GM06990 (cell line): ENCODE results near the gene TUBA3C.

Experiments
- DNase-seq: peaks from one replicate; pipeline ENCODE4 v3.0.0-alpha.2; 2011; ENCODE audit not compliant: insufficient read length; ENCODE audit errors: extremely low read depth
- H3K27me3 ChIP-seq: replicated peaks from 2 replicates; pipeline ENCODE4 v1.6.0; 2011; ENCODE audit warnings: low read length; ENCODE audit not compliant: control insufficient read depth, insufficient read depth
- H3K36me3 ChIP-seq: 2 replicates; pipeline ENCODE4 v1.5.1; 2011; ENCODE audit warnings: low read length; ENCODE audit not compliant: control insufficient read depth, insufficient read depth
- H3K4me3 ChIP-seq: replicated peaks from 2 replicates; pipeline ENCODE4 v1.5.1; 2011; ENCODE audit warnings: low read depth, mild to moderate bottlenecking, control low read depth, low read length
- TF ChIP-seq, protein P1 (sequence below): IDR thresholded peaks from 2 replicates; pipeline ENCODE4 v1.5.1; 2011; ENCODE audit warnings: low read length, control low read depth, mild to moderate bottlenecking, inconsistent platforms; ENCODE audit not compliant: insufficient read depth, poor library complexity, severe bottlenecking

Gene TUBA3C

DNA sequence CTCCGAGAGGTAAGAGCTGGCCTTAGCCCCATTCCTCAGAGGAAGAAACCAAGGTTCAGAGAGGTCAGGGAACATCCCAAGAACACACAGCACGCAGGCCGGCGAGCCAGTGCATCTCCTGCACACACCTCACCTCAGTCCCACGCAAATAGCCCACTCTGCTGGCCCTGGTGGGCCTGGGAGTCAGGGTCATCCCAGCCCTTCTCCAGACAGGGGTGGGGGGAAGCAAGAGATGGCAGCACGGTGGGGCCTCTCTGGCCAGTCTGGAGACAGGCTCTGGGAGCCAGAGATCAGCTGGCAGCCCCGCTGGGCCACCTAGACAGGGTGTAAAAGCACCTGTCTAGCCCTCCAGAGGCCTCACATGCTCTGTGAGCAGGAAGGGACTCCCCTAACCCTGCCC lies 26.8 kb downstream of the TUBA3C start:
- no peaks in the 10 kb centered on the region for H3K36me3 ChIP-seq
- H3K4me3 ChIP-seq, result no peak overlapping the region
- H3K27me3 ChIP-seq, result no peaks in the 10 kb centered on the region
- no peak for DNase-seq
- TF ChIP-seq, protein P1, sequence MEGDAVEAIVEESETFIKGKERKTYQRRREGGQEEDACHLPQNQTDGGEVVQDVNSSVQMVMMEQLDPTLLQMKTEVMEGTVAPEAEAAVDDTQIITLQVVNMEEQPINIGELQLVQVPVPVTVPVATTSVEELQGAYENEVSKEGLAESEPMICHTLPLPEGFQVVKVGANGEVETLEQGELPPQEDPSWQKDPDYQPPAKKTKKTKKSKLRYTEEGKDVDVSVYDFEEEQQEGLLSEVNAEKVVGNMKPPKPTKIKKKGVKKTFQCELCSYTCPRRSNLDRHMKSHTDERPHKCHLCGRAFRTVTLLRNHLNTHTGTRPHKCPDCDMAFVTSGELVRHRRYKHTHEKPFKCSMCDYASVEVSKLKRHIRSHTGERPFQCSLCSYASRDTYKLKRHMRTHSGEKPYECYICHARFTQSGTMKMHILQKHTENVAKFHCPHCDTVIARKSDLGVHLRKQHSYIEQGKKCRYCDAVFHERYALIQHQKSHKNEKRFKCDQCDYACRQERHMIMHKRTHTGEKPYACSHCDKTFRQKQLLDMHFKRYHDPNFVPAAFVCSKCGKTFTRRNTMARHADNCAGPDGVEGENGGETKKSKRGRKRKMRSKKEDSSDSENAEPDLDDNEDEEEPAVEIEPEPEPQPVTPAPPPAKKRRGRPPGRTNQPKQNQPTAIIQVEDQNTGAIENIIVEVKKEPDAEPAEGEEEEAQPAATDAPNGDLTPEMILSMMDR, result no peak

DNA sequence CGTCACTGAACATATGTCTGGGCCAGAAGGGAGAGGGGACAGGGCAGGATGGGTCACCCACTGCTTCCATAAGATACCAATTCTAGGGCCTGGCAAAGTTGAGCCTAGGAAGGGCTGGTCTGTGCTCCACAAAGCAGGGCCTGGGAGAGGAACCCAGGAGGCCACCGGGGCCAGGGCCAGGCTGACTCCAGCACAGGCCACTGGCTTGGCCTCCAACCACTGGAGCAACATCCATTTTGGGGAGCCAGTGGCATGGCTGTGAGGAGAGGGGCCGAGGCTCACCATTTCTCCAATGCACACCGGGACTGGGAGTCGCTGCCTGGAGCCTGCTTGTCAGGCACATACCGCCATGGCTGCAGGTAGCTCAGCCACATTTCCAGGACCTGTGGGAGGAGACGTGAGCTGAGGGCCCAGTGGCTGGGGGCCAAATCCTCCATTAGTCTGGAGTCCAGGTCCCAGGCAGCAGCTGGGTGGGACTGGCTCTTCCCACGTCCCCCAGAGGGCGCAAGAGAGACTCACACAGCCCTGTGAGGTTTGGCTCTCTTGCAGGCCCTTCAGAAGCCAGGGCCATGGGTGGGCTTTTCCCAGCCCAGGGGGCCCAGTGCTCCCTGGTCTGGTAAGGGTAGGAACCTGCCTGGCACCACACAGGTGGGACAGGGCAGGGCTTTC lies 27.7 kb downstream of the TUBA3C start:
- TF ChIP-seq, protein P1, result peak; percentile 12
- no peaks in the 10 kb centered on the region for H3K27me3 ChIP-seq
- no peaks in the 10 kb centered on the region for H3K36me3 ChIP-seq
- no peak for DNase-seq
- no peak overlapping the region for H3K4me3 ChIP-seq

DNA sequence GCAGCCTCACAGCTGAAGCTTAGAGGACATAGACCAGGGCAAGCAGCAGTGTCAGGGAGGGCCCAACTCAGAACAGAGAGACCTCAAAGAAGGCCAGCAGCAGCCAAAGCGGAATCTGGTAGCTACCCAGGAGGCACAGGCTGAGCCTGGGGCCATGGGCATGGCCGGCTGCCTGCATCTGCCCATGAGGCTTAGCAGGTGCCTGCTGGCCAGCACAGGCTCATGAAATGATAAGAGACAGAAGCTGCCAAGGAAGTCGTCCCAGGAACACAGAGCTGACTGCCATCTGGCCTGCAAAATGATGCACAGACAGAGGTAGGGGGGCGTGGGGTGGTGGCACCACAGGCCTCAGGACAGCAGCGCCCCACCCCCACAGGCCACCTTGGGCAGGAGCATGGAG lies 29.2 kb downstream of the TUBA3C start:
- H3K36me3 ChIP-seq, result no peaks in the 10 kb centered on the region
- no peak overlapping the region for H3K4me3 ChIP-seq
- TF ChIP-seq, protein P1, result no peak
- DNase-seq, result no peak
- no peaks in the 10 kb centered on the region for H3K27me3 ChIP-seq

DNA sequence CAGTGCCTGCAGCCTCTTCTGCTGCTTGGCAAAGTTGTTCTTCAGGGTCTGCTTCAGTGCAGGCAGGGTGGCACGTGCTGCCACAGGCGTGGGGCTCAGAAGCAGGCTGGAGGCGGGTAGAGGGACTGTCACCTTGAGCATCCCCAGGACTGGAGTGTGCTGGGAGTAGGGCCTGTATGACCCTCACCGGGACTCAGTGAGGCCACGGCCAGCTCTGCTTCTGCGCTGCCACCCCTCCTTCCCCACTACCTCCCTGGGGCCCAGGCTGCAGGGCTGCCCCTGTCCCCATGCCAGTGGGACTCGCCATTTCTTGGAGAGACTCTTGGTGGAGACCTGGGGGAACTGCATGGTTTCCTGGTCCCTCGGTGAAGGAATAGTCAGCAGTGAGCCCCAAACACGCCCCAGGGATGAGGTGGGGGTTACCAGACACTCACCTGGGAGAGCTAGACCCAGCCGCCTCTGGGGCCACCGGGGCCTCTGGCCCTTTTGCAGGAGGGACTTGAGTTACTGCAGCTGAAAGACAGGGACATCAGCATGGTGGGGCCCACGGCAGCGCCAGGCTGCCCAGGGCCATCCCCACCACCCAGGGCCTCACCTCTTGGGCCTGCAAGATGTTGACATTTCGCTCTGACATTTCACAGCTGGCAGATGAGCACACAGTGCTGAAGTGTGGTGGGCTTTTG lies 29.9 kb downstream of the TUBA3C start:
- Histone ChIP-seq H3K27me3 (no peaks in the 10 kb centered on the region), H3K36me3 (no peaks in the 10 kb centered on the region), H3K4me3 (no peak overlapping the region)
- TF ChIP-seq, protein P1, result no peak
- DNase-seq, result no peak

DNA sequence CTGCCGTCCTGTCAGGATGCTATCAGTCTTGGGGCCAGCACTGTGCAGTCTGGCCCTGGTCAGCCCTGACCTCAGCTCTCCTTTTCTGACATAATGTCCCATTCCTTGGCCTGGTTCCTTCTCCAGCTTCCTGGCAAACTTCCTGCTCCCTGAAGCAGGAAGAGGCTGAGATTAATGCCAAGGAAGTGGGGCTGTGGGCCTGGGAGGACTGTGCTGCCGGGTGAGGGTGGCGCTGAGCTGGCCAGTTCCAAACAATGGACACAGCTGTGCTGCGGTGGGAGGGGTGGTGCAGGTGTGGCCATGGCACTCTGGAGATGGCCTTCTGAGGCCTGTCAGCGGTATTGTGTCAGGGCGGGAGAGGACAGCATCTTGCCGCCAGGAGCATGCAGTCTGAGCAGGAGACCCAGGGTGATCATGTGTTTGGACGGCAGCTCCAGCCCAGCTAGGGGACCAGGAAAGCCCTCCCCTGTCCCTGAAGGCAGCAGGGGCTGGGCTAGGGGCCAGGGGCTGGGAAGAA lies 30.9 kb downstream of the TUBA3C start:
- H3K36me3 ChIP-seq, result no peaks in the 10 kb centered on the region
- no peak for DNase-seq
- no peak overlapping the region for H3K4me3 ChIP-seq
- TF ChIP-seq, protein P1, result no peak
- no peaks in the 10 kb centered on the region for H3K27me3 ChIP-seq

DNA sequence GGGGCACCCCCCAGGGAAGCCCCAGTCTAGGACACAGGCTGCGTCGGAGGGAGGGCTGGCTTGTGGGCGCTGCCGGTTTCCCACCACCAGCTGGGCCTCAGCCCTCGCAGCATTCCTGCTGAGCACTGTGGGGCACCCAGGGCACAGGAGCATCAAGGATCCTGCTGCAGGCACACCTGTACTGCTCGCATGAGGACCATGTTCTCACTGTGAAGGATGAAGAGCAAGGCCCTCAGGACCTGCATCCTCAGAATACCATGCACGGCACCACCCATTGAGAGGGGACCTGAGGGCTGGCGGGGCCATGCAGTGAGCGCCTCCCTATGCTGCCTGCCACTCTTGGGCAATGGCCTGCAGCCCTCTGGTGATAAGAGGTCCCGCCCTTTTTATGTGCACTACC lies 31.4 kb downstream of the TUBA3C start:
- TF ChIP-seq, protein P1, result no peak
- Histone ChIP-seq H3K36me3 (no peaks in the 10 kb centered on the region), H3K4me3 (no peak overlapping the region), H3K27me3 (no peaks in the 10 kb centered on the region)
- DNase-seq, result no peak
